ENCODE results near the gene ASRGL1.

Gene ASRGL1

GRCh38 chr11:62433141-62433903, 96.1 kb downstream of the ASRGL1 start:
- DNase-seq (ENCODE audit: low read depth): no peak
- H3K4me3 ChIP-seq (ENCODE audit: low read depth, low read length): no peak overlapping the region

GRCh38 chr11:62433904-62434276, 96.6 kb downstream of the ASRGL1 start:
- DNase-seq (ENCODE audit: low read depth): no peak
- H3K4me3 ChIP-seq (ENCODE audit: low read depth, low read length): no peak overlapping the region

- no peak overlapping the region for H3K4me3 ChIP-seq (ENCODE audit: low read depth, low read length)
- DNase-seq (ENCODE audit: low read depth): no peak
Observed at GRCh38 chr11:62435846-62436660, 98.8 kb downstream of the ASRGL1 start.

- H3K4me3 ChIP-seq (ENCODE audit: low read depth, low read length): no peak overlapping the region
- DNase-seq (ENCODE audit: low read depth): no peak
Observed at GRCh38 chr11:62437616-62438015, 100.4 kb downstream of the ASRGL1 start.

GRCh38 chr11:62438641-62439040, 101.4 kb downstream of the ASRGL1 start:
- no peak overlapping the region for H3K4me3 ChIP-seq (ENCODE audit: low read depth, low read length)
- DNase-seq (ENCODE audit: low read depth): no peak

GRCh38 chr11:62439785-62440602, 102.7 kb downstream of the ASRGL1 start:
- peak; percentile 52 for DNase-seq (ENCODE audit: low read depth)
- no peak overlapping the region for H3K4me3 ChIP-seq (ENCODE audit: low read depth, low read length)
